HG02943 (cell line): Measurements from ENCODE around the gene CELSR1.

Experiments used
- ATAC-seq: cut with Tn5 transposase; IDR thresholded peaks from one replicate; pipeline ENCODE4 v1.9.1; 2021; ENCODE audit warnings: mild to moderate bottlenecking, low read depth, moderate library complexity; ENCODE audit not compliant: unreplicated experiment

CELSR1 gene

GRCh38 chr22:46576556-46577367, 39.3 kb upstream of the CELSR1 start:
- ATAC-seq: no peak

- no peak for ATAC-seq
Measured at GRCh38 chr22:46575911-46576555, 38.6 kb upstream of the CELSR1 start.

GRCh38 chr22:46574993-46575910, 37.8 kb upstream of the CELSR1 start:
- no peak for ATAC-seq

- no peak for ATAC-seq
Measured at GRCh38 chr22:46574438-46574992, 37.1 kb upstream of the CELSR1 start.

GRCh38 chr22:46573781-46574437, 36.5 kb upstream of the CELSR1 start:
- ATAC-seq: no peak

- no peak for ATAC-seq
Measured at GRCh38 chr22:46572911-46573780, 35.7 kb upstream of the CELSR1 start.

- no peak for ATAC-seq
Measured at GRCh38 chr22:46571642-46572250, 34.3 kb upstream of the CELSR1 start.

- no peak for ATAC-seq
Measured at GRCh38 chr22:46569848-46570695, 32.7 kb upstream of the CELSR1 start.

GRCh38 chr22:46569055-46569847, 31.8 kb upstream of the CELSR1 start:
- no peak for ATAC-seq

GRCh38 chr22:46568102-46568809, 30.8 kb upstream of the CELSR1 start:
- no peak for ATAC-seq

GRCh38 chr22:46567471-46567870, 30.1 kb upstream of the CELSR1 start:
- no peak for ATAC-seq

- no peak for ATAC-seq
Measured at GRCh38 chr22:46564084-46564714, 26.8 kb upstream of the CELSR1 start.

GRCh38 chr22:46563381-46564083, 26.1 kb upstream of the CELSR1 start:
- ATAC-seq: no peak

- ATAC-seq: no peak
Measured at GRCh38 chr22:46561435-46561905, 24.1 kb upstream of the CELSR1 start.

GRCh38 chr22:46560696-46561295, 23.4 kb upstream of the CELSR1 start:
- no peak for ATAC-seq
